Loucy (cell line): Measurements from ENCODE around the gene VAV3.

Source experiments
- H2AFZ ChIP-seq: fragments of 200-600 bp; sonication (generic); 2 replicates; pipeline ENCODE4 v1.6.0; 2016; ENCODE audit warnings: antibody characterized with exemption, mild to moderate bottlenecking, low read length, moderate library complexity
- H3F3A ChIP-seq: fragments of 200-600 bp; 2 replicates; pipeline ENCODE4 v1.6.0; 2016; ENCODE audit warnings: antibody characterized with exemption, low read depth, mild to moderate bottlenecking
- H3K27me3 ChIP-seq: fragments of 200-600 bp; sonication (generic); 2 replicates; pipeline ENCODE4 v1.6.1; 2014; ENCODE audit warnings: low read length, mild to moderate bottlenecking; ENCODE audit not compliant: insufficient read depth, poor library complexity, severe bottlenecking
- H3K36me3 ChIP-seq: fragments of 200-600 bp; sonication (generic); 2 replicates; pipeline ENCODE4 v1.6.1; 2016; ENCODE audit warnings: low read length; ENCODE audit not compliant: insufficient read depth
- H3K4me1 ChIP-seq: fragments of 200-600 bp; sonication (generic); 2 replicates; pipeline ENCODE4 v1.5.1; 2014; ENCODE audit warnings: low read length, mild to moderate bottlenecking; ENCODE audit not compliant: insufficient read depth, poor library complexity, severe bottlenecking
- H3K4me2 ChIP-seq: fragments of 200-600 bp; sonication (generic); 2 replicates; pipeline ENCODE4 v1.6.0; 2014; ENCODE audit warnings: antibody characterized with exemption, low read length, low read depth, mild to moderate bottlenecking; ENCODE audit not compliant: poor library complexity, severe bottlenecking
- H3K4me3 ChIP-seq: fragments of 200-600 bp; sonication (generic); 2 replicates; pipeline ENCODE4 v1.5.1; 2014; ENCODE audit warnings: low read length, mild to moderate bottlenecking, mixed read lengths; ENCODE audit not compliant: poor library complexity, severe bottlenecking
- H3K79me2 ChIP-seq: fragments of 200-600 bp; sonication (generic); 2 replicates; pipeline ENCODE4 v1.6.1; 2014; ENCODE audit warnings: low read length; ENCODE audit not compliant: insufficient read depth
- H3K9ac ChIP-seq: fragments of 200-600 bp; sonication (generic); 2 replicates; pipeline ENCODE4 v1.6.0; 2014; ENCODE audit warnings: mild to moderate bottlenecking, low read depth, low read length, moderate library complexity; ENCODE audit not compliant: poor library complexity, severe bottlenecking
- H3K9me2 ChIP-seq: fragments of 200-600 bp; sonication (generic); replicated peaks from 2 replicates; pipeline ENCODE4 v1.6.1; 2016; ENCODE audit warnings: low read depth, low read length, mixed read lengths
- H3K9me3 ChIP-seq: fragments of 200-600 bp; sonication (generic); 2 replicates; pipeline ENCODE4 v1.6.1; 2014; ENCODE audit warnings: mild to moderate bottlenecking, antibody characterized with exemption, low read length, low read depth; ENCODE audit not compliant: insufficient read depth
- H4K20me1 ChIP-seq: fragments of 200-600 bp; sonication (generic); 2 replicates; pipeline ENCODE4 v1.6.0; 2014; ENCODE audit warnings: antibody characterized with exemption, low read length, mild to moderate bottlenecking; ENCODE audit not compliant: insufficient read depth, poor library complexity, severe bottlenecking
- EZH2phosphoT487 ChIP-seq: fragments of 200-600 bp; IDR thresholded peaks from 2 replicates; pipeline ENCODE4 v1.6.1; 2018; ENCODE audit warnings: antibody characterized with exemption, mild to moderate bottlenecking, moderate library complexity, borderline replicate concordance
- TF ChIP-seq, protein P1 (sequence below): fragments of 200-600 bp; sonication (generic); conservative IDR thresholded peaks from 2 replicates; pipeline ENCODE4 v1.5.1; 2014; ENCODE audit warnings: mild to moderate bottlenecking, antibody characterized with exemption, low read length

VAV3 gene

DNA sequence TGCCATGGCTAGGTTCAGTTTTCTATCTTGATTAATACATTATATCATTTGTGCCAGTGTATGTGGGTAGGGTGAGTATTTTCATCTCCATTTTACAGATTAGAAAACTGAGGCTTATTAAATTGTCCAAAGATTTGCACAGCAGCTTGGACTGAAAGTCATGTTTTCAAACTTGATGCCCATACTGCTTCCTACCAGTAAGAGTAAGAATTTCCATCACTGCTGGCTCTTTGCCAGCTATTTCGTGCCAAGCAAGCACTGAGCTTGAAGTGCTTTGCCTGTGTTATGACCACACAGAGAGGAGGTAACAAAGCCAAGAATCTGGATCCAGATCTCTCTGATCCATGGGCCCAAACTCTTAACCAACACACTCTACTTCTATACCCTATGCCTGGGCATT is 295.0 kb downstream of the VAV3 start:
- Histone ChIP-seq H3K27me3 (no peaks in the 10 kb centered on the region), H3K4me3 (no peak overlapping the region), H3K9ac (no peak overlapping the region), H2AFZ (no peak overlapping the region), H3K9me2 (no peaks in the 10 kb centered on the region), H3K79me2 (no peaks in the 10 kb centered on the region), H4K20me1 (no peaks in the 10 kb centered on the region), H3K4me1 (peaks cover 2% of the 10 kb centered on the region), H3F3A (no peaks in the 10 kb centered on the region), H3K36me3 (peaks cover 68% of the 10 kb centered on the region), H3K9me3 (no peaks in the 10 kb centered on the region), H3K4me2 (no peak overlapping the region)
- TF ChIP-seq EZH2phosphoT487, result no peak
- TF ChIP-seq, protein P1, sequence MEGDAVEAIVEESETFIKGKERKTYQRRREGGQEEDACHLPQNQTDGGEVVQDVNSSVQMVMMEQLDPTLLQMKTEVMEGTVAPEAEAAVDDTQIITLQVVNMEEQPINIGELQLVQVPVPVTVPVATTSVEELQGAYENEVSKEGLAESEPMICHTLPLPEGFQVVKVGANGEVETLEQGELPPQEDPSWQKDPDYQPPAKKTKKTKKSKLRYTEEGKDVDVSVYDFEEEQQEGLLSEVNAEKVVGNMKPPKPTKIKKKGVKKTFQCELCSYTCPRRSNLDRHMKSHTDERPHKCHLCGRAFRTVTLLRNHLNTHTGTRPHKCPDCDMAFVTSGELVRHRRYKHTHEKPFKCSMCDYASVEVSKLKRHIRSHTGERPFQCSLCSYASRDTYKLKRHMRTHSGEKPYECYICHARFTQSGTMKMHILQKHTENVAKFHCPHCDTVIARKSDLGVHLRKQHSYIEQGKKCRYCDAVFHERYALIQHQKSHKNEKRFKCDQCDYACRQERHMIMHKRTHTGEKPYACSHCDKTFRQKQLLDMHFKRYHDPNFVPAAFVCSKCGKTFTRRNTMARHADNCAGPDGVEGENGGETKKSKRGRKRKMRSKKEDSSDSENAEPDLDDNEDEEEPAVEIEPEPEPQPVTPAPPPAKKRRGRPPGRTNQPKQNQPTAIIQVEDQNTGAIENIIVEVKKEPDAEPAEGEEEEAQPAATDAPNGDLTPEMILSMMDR, result no peak

DNA sequence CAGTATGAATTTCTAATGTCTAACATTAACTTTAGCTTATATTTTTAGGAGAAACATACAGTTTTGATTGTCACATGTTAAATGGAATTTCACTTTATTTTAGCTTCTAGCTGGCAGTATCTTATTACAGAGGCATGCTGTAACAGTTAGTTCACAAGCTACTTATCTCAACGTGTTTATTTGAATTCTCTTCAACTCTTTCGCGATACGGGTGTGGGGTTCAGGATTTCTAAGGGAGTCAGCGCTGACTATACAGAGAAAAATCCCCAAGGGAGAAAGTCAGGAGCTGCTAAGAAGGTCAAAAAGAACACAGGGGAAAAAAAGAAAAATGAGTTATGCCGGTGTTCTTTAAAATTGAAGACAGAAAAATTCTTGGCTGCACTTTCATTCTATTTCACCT is 296.2 kb downstream of the VAV3 start:
- Histone ChIP-seq H3K9ac (no peak overlapping the region), H3K4me2 (no peak overlapping the region), H3K79me2 (no peaks in the 10 kb centered on the region), H3K4me3 (no peak overlapping the region), H2AFZ (no peak overlapping the region), H3K27me3 (no peaks in the 10 kb centered on the region), H3K9me3 (no peaks in the 10 kb centered on the region), H3K4me1 (peaks cover 2% of the 10 kb centered on the region), H3F3A (no peaks in the 10 kb centered on the region), H4K20me1 (no peaks in the 10 kb centered on the region), H3K36me3 (peaks cover 69% of the 10 kb centered on the region), H3K9me2 (no peaks in the 10 kb centered on the region)
- TF ChIP-seq, protein P1, result no peak
- no peak for TF ChIP-seq EZH2phosphoT487

DNA sequence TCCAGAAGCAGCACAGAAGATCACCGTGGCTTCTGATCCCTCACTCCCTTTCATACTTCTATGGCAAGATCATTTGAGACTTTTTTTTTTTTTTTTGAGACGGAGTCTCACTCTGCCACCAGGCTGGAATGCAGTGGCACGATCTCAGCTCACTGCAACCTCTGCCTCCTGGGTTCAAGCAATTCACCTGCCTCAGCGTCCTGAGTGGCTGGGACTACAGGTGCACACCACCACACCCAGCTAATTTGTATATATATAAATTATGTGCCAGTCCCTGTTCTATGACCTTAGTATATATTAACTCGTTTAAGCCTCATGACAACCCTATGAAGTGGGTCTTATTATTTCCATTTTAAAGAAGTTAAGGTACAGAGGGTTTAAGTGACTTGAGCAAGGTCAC is 298.5 kb downstream of the VAV3 start:
- TF ChIP-seq, protein P1, result no peak
- TF ChIP-seq EZH2phosphoT487, result no peak
- Histone ChIP-seq H3K4me1 (no peaks in the 10 kb centered on the region), H2AFZ (no peak overlapping the region), H3K9me2 (no peaks in the 10 kb centered on the region), H3K9me3 (no peaks in the 10 kb centered on the region), H3K9ac (no peak overlapping the region), H3K79me2 (no peaks in the 10 kb centered on the region), H3F3A (no peaks in the 10 kb centered on the region), H3K36me3 (peaks cover 73% of the 10 kb centered on the region), H3K27me3 (no peaks in the 10 kb centered on the region), H4K20me1 (no peaks in the 10 kb centered on the region), H3K4me2 (no peak overlapping the region), H3K4me3 (no peak overlapping the region)
